Right ventricle myocardium superior (tissue), 1 donor: ENCODE measurements around the gene ZC3H7A. TPM values are rescaled to one million over a fixed set of nuclear protein-coding genes. Genes with fewer than 3 reads are reported as not detected.
A peak's percentile ranks its signal among the peaks of the same experiment; 100 is the strongest.
"Not testable (repeated sequence)": the region's sequence is repeated elsewhere in the genome, so short reads cannot be mapped to it uniquely, and the experiment has no call there.

Source experiments
- ATAC-seq: fragments of 200-7000 bp; cut with Tn5 transposase; one replicate; pipeline ENCODE4 v1.9.1; 2020; ENCODE audit warnings: mild to moderate bottlenecking; ENCODE audit not compliant: poor library complexity
- DNase-seq: peaks from one replicate; pipeline ENCODE4 v3.0.0-alpha.2; 2020
- intact Hi-C: fragments of 100-400 bp; cut with DNase I; formaldehyde crosslinking; loops from one replicate; pipeline ENCODE4 v1.11.2; 2022
- long read RNA-seq: library from polyadenylated mRNA; unstranded; transcript quantifications from one replicate; pipeline ENCODE4 v2.0.0, GENCODE V29; 2021
- total RNA-seq: library from RNA; stranded (reverse); fragmentation: NEBNext Ultra II Directional; extraction: Animal tissue kit (Norgen Biotek cat#: 25700); gene quantifications from one replicate; pipeline ENCODE4 v1.2.1, GENCODE V29; 2021
- donor health status: DM: no; HTN: yes; CAD: no; lungs with severe emphysema.

Gene ZC3H7A
- 23.7 TPM for total RNA-seq
- long read RNA-seq, transcript ZC3H7A-201 (23 exons, 3,825 nt), result major isoform, 41 of 52 reads
- long read RNA-seq, partial matches to known transcripts, result 1 of 52 reads
- long read RNA-seq, other reads (novel, unspliced or antisense), result 10 of 52 reads

GRCh38 chr16:11797166-11797956 lies at the start of gene ZC3H7A:
ZC3H7A (minus strand) TSS chr16:11797258; CDS start chr16:11782354, 14,904 bp downstream.
- DNase-seq (peak; percentile 99), ATAC-seq (peak; percentile 98)
- intact Hi-C loops, result no loop called here

- no peak for ATAC-seq
- intact Hi-C loops, result no loop called here
- DNase-seq, result no peak
Measured at GRCh38 chr16:11844499-11844898, 47.4 kb upstream of the ZC3H7A start.

GRCh38 chr16:11843861-11844260 lies 46.8 kb upstream of the ZC3H7A start:
- ATAC-seq (no peak), DNase-seq (no peak)
- intact Hi-C loops, result no loop called here

- intact Hi-C loops, result no loop called here
- DNase-seq (no peak), ATAC-seq (no peak)
Measured at GRCh38 chr16:11843206-11843605, 46.1 kb upstream of the ZC3H7A start.

GRCh38 chr16:11841026-11841425 lies 44.0 kb upstream of the ZC3H7A start:
- DNase-seq, result no peak
- intact Hi-C loops, result no loop called here
- no peak for ATAC-seq

GRCh38 chr16:11836650-11837244 lies 39.7 kb upstream of the ZC3H7A start:
- ATAC-seq (no peak), DNase-seq (no peak)
- intact Hi-C loops, result no loop called here

GRCh38 chr16:11835891-11836649 lies 39.0 kb upstream of the ZC3H7A start:
- intact Hi-C loops, result no loop called here
- DNase-seq (no peak), ATAC-seq (no peak)

GRCh38 chr16:11835309-11835708 lies 38.3 kb upstream of the ZC3H7A start:
- no peak for ATAC-seq
- no peak for DNase-seq
- intact Hi-C loops, result no loop called here

- intact Hi-C loops, result no loop called here
- DNase-seq (no peak), ATAC-seq (no peak)
Measured at GRCh38 chr16:11833951-11834695, 37.1 kb upstream of the ZC3H7A start.

GRCh38 chr16:11828696-11829095 lies 31.6 kb upstream of the ZC3H7A start:
- DNase-seq (no peak), ATAC-seq (no peak)
- intact Hi-C loops, result no loop called here

- intact Hi-C loops, ATAC-seq, DNase-seq: not testable (repeated sequence)
Measured at GRCh38 chr16:11825520-11826165, 28.6 kb upstream of the ZC3H7A start.

- intact Hi-C loops, result no loop called here
- DNase-seq, result peak; percentile 71
- ATAC-seq, result peak; percentile 93
Measured at GRCh38 chr16:11824362-11824761, 27.3 kb upstream of the ZC3H7A start.

- intact Hi-C loops, ATAC-seq, DNase-seq: not testable (repeated sequence)
Measured at GRCh38 chr16:11823645-11824044, 26.6 kb upstream of the ZC3H7A start.

GRCh38 chr16:11819798-11820197 lies 22.7 kb upstream of the ZC3H7A start:
- DNase-seq, result no peak
- ATAC-seq, result peak; percentile 25
- intact Hi-C loops, result loop anchor here (10.0 kb wide), 1 partner anchor 425 kb away; no protein-coding TSS in a partner anchor

- not testable (repeated sequence) for DNase-seq, ATAC-seq
- intact Hi-C loops, result loop anchor here (10.0 kb wide), 1 partner anchor 424 kb away; no protein-coding TSS in a partner anchor
Measured at GRCh38 chr16:11818970-11819369, 21.9 kb upstream of the ZC3H7A start.

GRCh38 chr16:11816123-11816522 lies 19.1 kb upstream of the ZC3H7A start:
- DNase-seq, result no peak
- ATAC-seq, result no peak
- intact Hi-C loops, result loop anchor here (10.0 kb wide), 1 partner anchor 421 kb away; no protein-coding TSS in a partner anchor

GRCh38 chr16:11814800-11815199 lies 17.7 kb upstream of the ZC3H7A start:
- ATAC-seq, result peak; percentile 57
- DNase-seq, result peak; percentile 60
- intact Hi-C loops, result loop anchor here (10.0 kb wide), 1 partner anchor 420 kb away; no protein-coding TSS in a partner anchor

- DNase-seq (no peak), ATAC-seq (no peak)
- intact Hi-C loops, result no loop called here
Measured at GRCh38 chr16:11806721-11807120, 9.7 kb upstream of the ZC3H7A start.
